A549 (cell line): ENCODE data around the gene TBX18. TPM values are rescaled to one million over a fixed set of nuclear protein-coding genes. Genes with fewer than 3 reads are reported as not detected.

ENCODE experiments used
- ATAC-seq, 2 experiments: fragments of 200-7000 bp in 1 of 2; fragments of >200 bp in 1 of 2; cut with Nextera tagmentation in 1 of 2; cut with Tn5 transposase in 1 of 2; 3 replicates each; pipeline versions ENCODE4 v1.8.0 to v1.9.1; 2018 to 2020; ENCODE audit warnings: mild to moderate bottlenecking in 1 of 2, moderate library complexity in 1 of 2
- CTCF ChIA-PET: fragments of 300-600 bp; sonication (Branson Sonifier 250); formaldehyde crosslinking; extraction: SDS; loops from one replicate; lab custom pipeline; 2021; ENCODE audit warnings: antibody characterized with exemption, inconsistent platforms; lab: Yijun Ruan, JAX
- POLR2A ChIA-PET: fragments of 350-600 bp; formaldehyde crosslinking; extraction: SDS; loops from one replicate; lab custom pipeline; 2021; ENCODE audit warnings: antibody characterized with exemption, inconsistent platforms; lab: Yijun Ruan, JAX
- DNase-seq, 2 experiments: peaks; one replicate each; pipeline versions ENCODE4 v3.0.0 to v3.0.0-alpha.2; 2011 to 2016; ENCODE audit warnings: low read depth in 1 of 2, low spot score in 1 of 2
- FAIRE-seq: peaks from 2 replicates; lab custom pipeline; 2011; peaks lifted over from hg19 to GRCh38; lab: Jason Lieb, UNC
- H3K27ac ChIP-seq, 2 experiments: fragments of >200 bp; sonication (Bioruptor Twin); formaldehyde crosslinking; 3 replicates each; pipeline ENCODE4 v1.5.1; 2016 to 2017
- H3K4me1 ChIP-seq: fragments of >200 bp; sonication (Bioruptor Twin); formaldehyde crosslinking; 3 replicates; pipeline ENCODE4 v1.6.1; 2016
- H3K4me2 ChIP-seq: fragments of >200 bp; sonication (Bioruptor Twin); formaldehyde crosslinking; 3 replicates; pipeline ENCODE4 v1.6.1; 2016
- H3K4me3 ChIP-seq: fragments of >200 bp; sonication (Bioruptor Twin); formaldehyde crosslinking; 3 replicates; pipeline ENCODE4 v1.5.1; 2016
- H3K9me3 ChIP-seq: fragments of >200 bp; sonication (Bioruptor Twin); formaldehyde crosslinking; 3 replicates; pipeline ENCODE4 v1.6.1; 2016
- BHLHE40 ChIP-seq: IDR thresholded peaks from 2 replicates; pipeline ENCODE4 v1.6.1; 2012; ENCODE audit warnings: low read depth, low read length, inconsistent platforms
- CBX8 ChIP-seq: fragments of 200-600 bp; sonication (generic); IDR thresholded peaks from 2 replicates; pipeline ENCODE4 v1.6.1; 2016
- CHD4 ChIP-seq: fragments of 200-600 bp; sonication (generic); IDR thresholded peaks from 2 replicates; pipeline ENCODE4 v1.6.1; 2016; ENCODE audit warnings: antibody characterized with exemption, mild to moderate bottlenecking, borderline replicate concordance
- EHF ChIP-seq: fragments of 250-450 bp; sonication (Bioruptor Pico); IDR thresholded peaks from 2 replicates; pipeline ENCODE4 v1.5.0; 2020; ENCODE audit warnings: mild to moderate bottlenecking
- EHMT2 ChIP-seq: fragments of 200-600 bp; sonication (generic); IDR thresholded peaks from 2 replicates; pipeline ENCODE4 v1.6.1; 2016; ENCODE audit warnings: antibody characterized with exemption, low read depth, mild to moderate bottlenecking, moderate library complexity
- ESRRA ChIP-seq: fragments of 150-350 bp; IDR thresholded peaks from 2 replicates; pipeline ENCODE4 v1.6.1; 2014; ENCODE audit warnings: mild to moderate bottlenecking, low read length, borderline replicate concordance
- FOSB ChIP-seq: fragments of 250-450 bp; sonication (Bioruptor Pico); IDR thresholded peaks from 2 replicates; pipeline ENCODE4 v1.5.0; 2020; ENCODE audit warnings: mild to moderate bottlenecking, moderate library complexity
- HEYL ChIP-seq: fragments of 250-450 bp; sonication (Bioruptor Pico); IDR thresholded peaks from 2 replicates; pipeline ENCODE4 v1.8.0; 2021; ENCODE audit warnings: mild to moderate bottlenecking, moderate library complexity
- JUNB ChIP-seq: fragments of >200 bp; sonication (Bioruptor Twin); formaldehyde crosslinking; IDR thresholded peaks from 2 replicates; pipeline ENCODE4 v1.6.1; 2016
- MYC ChIP-seq: IDR thresholded peaks from 2 replicates; pipeline ENCODE4 v1.6.1; 2012; ENCODE audit warnings: mild to moderate bottlenecking, inconsistent platforms, low read length, improper control_type of control experiment, borderline replicate concordance
- PHF8 ChIP-seq: fragments of 200-600 bp; sonication (generic); IDR thresholded peaks from 2 replicates; pipeline ENCODE4 v1.6.1; 2016; ENCODE audit warnings: low read depth, mild to moderate bottlenecking, antibody characterized with exemption, moderate library complexity, borderline replicate concordance
- POLR2A ChIP-seq: IDR thresholded peaks from 2 replicates; pipeline ENCODE4 v1.6.1; 2012; ENCODE audit warnings: mild to moderate bottlenecking, low read length
- RAD21 ChIP-seq, 2 experiments: fragments of >200 bp in 1 of 2; sonication (Bioruptor Twin) in 1 of 2; formaldehyde crosslinking in 1 of 2; IDR thresholded peaks in 1 of 2; conservative IDR thresholded peaks in 1 of 2; 2 replicates in 1 of 2; 3 replicates in 1 of 2; pipeline ENCODE4 v1.6.1; 2012 to 2018; ENCODE audit warnings: inconsistent platforms in 1 of 2
- RCOR1 ChIP-seq: fragments of 150-350 bp; IDR thresholded peaks from 2 replicates; pipeline ENCODE4 v1.6.1; 2014; ENCODE audit warnings: antibody characterized with exemption, low read length, low read depth
- RNF2 ChIP-seq: fragments of 200-600 bp; sonication (generic); IDR thresholded peaks from 2 replicates; pipeline ENCODE4 v1.6.1; 2016; ENCODE audit warnings: low read depth, mild to moderate bottlenecking, antibody characterized with exemption, moderate library complexity, borderline replicate concordance
- TFCP2L1 ChIP-seq: fragments of 250-450 bp; sonication (Bioruptor Pico); IDR thresholded peaks from 2 replicates; pipeline ENCODE4 v1.5.0; 2021; ENCODE audit warnings: mild to moderate bottlenecking
- TP53 ChIP-seq: fragments of 250-450 bp; sonication (Bioruptor Pico); IDR thresholded peaks from 2 replicates; pipeline ENCODE4 v1.5.0; 2021; ENCODE audit warnings: mild to moderate bottlenecking, moderate library complexity
- ZC3H11A ChIP-seq: fragments of 450-650 bp; IDR thresholded peaks from 2 replicates; pipeline ENCODE4 v1.6.1; 2014; ENCODE audit warnings: antibody characterized with exemption, mild to moderate bottlenecking
- ZFP36 ChIP-seq: fragments of 450-650 bp; IDR thresholded peaks from 2 replicates; pipeline ENCODE4 v1.6.1; 2014; ENCODE audit warnings: borderline replicate concordance; ENCODE audit not compliant: partially characterized antibody
- ZNF302 ChIP-seq: fragments of 250-450 bp; sonication (Bioruptor Pico); IDR thresholded peaks from 2 replicates; pipeline ENCODE4 v1.9.0; 2021; ENCODE audit warnings: inconsistent platforms, mild to moderate bottlenecking, moderate library complexity
- WGBS: methylation state at CpG from one replicate; pipeline ENCODE4 v1.1.6; 2017; ENCODE audit errors: missing lambda C conversion rate; 5-methylcytosine and 5-hydroxymethylcytosine counted together
- polyA plus RNA-seq, 4 experiments: library from polyadenylated mRNA; depleted of rRNA in 3 of 4; stranded (reverse); fragments of >200 nt; fragmentation: RNase III in 1 of 4; extraction: RNeasy Plus Mini Kit Qiagen cat#74134 plus additional on column Dnase treatment in 1 of 4; gene quantifications; 2 replicates in 3 of 4; 3 replicates in 1 of 4; pipeline ENCODE4 v1.2.3, GENCODE V29; 2011 to 2017
- TF ChIP-seq, protein P1 (sequence below): fragments of 250-450 bp; sonication (Bioruptor Pico); IDR thresholded peaks from 2 replicates; pipeline ENCODE4 v1.5.0; 2020; ENCODE audit warnings: low read depth, mild to moderate bottlenecking, moderate library complexity
- TF ChIP-seq, protein P2 (sequence below): IDR thresholded peaks from 2 replicates; pipeline ENCODE4 v1.6.1; 2012
- TF ChIP-seq, protein P3 (sequence below): fragments of >200 bp; sonication (Bioruptor Twin); formaldehyde crosslinking; IDR thresholded peaks from 2 replicates; pipeline ENCODE4 v1.6.1; 2016
- TF ChIP-seq, protein P4 (sequence below): fragments of >200 bp; sonication (Bioruptor Twin); formaldehyde crosslinking; IDR thresholded peaks from 3 replicates; pipeline ENCODE4 v1.5.1; 2016

Gene TBX18
- polyA plus RNA-seq, 2 of the 4 experiments (the other 2 are of a cell fraction), result 20.8 to 67.4 TPM

DNA sequence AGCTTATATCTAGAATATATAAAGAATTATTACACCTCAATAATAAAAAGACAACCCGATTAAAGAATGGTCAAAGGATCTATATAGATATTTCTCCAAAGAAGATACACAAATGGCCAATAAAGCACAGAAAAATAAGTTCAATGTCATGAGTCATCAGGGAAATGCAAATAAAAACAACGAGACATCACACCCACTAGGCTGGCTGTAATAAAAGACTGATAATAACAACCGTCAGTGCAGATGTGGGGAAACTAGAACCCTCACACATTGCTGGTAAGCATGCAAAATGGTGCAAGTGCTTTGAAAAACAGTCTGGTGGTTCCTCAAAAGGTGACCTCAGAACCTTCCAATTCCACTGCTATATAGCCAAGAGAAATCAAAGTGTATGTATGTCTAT, 33.0 kb downstream of the TBX18 start:
- ChIA-PET POLR2A (no interaction called here), CTCF (interaction anchor here (0.6 kb wide), 1 partner anchor 682 kb away, joined by 3 read pairs; no protein-coding TSS in a partner anchor)
- no peak overlapping the region for H3K4me3 ChIP-seq
- H3K27ac ChIP-seq, result no peak overlapping the region
- H3K4me2 ChIP-seq, result no peak overlapping the region
- no peak for DNase-seq
- no peak for FAIRE-seq
- TF ChIP-seq ZFP36 (no peak), RAD21 (conservative IDR thresholded peaks at IDR 0.05 in 1 of 2, IDR thresholded peaks at IDR 0.05 in 1 of 2) (no peak), POLR2A (no peak), FOSB (no peak), PHF8 (no peak), EHMT2 (no peak), ESRRA (no peak), HEYL (CRISPR knock-in tag) (no peak), ZNF302 (CRISPR knock-in tag) (no peak), TFCP2L1 (CRISPR knock-in tag) (no peak), TP53 (CRISPR knock-in tag) (no peak), RNF2 (no peak), MYC (no peak), JUNB (no peak)
- TF ChIP-seq, protein P1, sequence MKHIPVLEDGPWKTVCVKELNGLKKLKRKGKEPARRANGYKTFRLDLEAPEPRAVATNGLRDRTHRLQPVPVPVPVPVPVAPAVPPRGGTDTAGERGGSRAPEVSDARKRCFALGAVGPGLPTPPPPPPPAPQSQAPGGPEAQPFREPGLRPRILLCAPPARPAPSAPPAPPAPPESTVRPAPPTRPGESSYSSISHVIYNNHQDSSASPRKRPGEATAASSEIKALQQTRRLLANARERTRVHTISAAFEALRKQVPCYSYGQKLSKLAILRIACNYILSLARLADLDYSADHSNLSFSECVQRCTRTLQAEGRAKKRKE (CRISPR knock-in tag), result no peak
- TF ChIP-seq, protein P2, sequence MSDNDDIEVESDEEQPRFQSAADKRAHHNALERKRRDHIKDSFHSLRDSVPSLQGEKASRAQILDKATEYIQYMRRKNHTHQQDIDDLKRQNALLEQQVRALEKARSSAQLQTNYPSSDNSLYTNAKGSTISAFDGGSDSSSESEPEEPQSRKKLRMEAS, result no peak
- TF ChIP-seq, protein P3, sequence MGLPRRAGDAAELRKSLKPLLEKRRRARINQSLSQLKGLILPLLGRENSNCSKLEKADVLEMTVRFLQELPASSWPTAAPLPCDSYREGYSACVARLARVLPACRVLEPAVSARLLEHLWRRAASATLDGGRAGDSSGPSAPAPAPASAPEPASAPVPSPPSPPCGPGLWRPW, result no peak
- no peaks in the 10 kb centered on the region for H3K9me3 ChIP-seq
- no peak for ATAC-seq
- 59% methylated on average over 3 of the region's 3 CpGs for WGBS
- 0 out of 3 replicates have a peak, but pooled peaks cover 3% of the 10 kb centered on the region for H3K4me1 ChIP-seq

DNA sequence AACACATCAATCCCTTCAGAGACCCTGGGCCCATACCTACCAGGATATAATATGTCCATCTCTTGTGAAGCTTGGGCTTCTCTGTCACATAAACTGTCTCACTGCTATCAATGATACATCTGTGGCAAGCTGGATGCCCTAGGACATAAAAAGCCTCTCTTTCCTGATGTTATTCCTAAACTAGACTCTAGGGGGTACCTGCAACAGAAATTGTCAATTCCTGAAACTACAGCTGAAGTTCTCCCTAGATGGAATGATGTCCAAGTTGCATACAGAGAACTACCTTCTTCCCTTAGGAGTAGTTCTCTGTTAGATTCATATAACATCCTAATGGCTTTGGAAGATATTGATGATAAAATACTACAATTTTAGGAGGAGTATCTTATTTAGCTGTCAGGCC, 35.8 kb downstream of the TBX18 start:
- ChIA-PET POLR2A (interaction anchor here (1.0 kb wide), 1 partner anchor 45 kb away, joined by 3 read pairs; no protein-coding TSS in a partner anchor), CTCF (interaction anchor here (0.6 to 1.3 kb wide), 4 partner anchors 14 to 306 kb away, joined by 3 to 5 read pairs (median 4); no protein-coding TSS in a partner anchor)
- Histone ChIP-seq H3K9me3 (no peaks in the 10 kb centered on the region), H3K27ac (no peak overlapping the region), H3K4me3 (no peak overlapping the region), H3K4me2 (no peak overlapping the region), H3K4me1 (0 out of 3 replicates have a peak, but pooled peaks cover 3% of the 10 kb centered on the region)
- FAIRE-seq (no peak), ATAC-seq (peak; percentile 77 to 80; a peak in 5 of 6 replicates), DNase-seq (peak; percentile 10 to 54)
- TF ChIP-seq RAD21 (conservative IDR thresholded peaks at IDR 0.05 in 1 of 2, IDR thresholded peaks at IDR 0.05 in 1 of 2), result peak; percentile 12 to 35; a peak in 2 of 5 replicates
- no peak for TF ChIP-seq RCOR1
- TF ChIP-seq, protein P2, result no peak
- TF ChIP-seq, protein P4, sequence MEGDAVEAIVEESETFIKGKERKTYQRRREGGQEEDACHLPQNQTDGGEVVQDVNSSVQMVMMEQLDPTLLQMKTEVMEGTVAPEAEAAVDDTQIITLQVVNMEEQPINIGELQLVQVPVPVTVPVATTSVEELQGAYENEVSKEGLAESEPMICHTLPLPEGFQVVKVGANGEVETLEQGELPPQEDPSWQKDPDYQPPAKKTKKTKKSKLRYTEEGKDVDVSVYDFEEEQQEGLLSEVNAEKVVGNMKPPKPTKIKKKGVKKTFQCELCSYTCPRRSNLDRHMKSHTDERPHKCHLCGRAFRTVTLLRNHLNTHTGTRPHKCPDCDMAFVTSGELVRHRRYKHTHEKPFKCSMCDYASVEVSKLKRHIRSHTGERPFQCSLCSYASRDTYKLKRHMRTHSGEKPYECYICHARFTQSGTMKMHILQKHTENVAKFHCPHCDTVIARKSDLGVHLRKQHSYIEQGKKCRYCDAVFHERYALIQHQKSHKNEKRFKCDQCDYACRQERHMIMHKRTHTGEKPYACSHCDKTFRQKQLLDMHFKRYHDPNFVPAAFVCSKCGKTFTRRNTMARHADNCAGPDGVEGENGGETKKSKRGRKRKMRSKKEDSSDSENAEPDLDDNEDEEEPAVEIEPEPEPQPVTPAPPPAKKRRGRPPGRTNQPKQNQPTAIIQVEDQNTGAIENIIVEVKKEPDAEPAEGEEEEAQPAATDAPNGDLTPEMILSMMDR, result no peak
- no peak for TF ChIP-seq CHD4
- no peak for TF ChIP-seq EHF (CRISPR knock-in tag)

DNA sequence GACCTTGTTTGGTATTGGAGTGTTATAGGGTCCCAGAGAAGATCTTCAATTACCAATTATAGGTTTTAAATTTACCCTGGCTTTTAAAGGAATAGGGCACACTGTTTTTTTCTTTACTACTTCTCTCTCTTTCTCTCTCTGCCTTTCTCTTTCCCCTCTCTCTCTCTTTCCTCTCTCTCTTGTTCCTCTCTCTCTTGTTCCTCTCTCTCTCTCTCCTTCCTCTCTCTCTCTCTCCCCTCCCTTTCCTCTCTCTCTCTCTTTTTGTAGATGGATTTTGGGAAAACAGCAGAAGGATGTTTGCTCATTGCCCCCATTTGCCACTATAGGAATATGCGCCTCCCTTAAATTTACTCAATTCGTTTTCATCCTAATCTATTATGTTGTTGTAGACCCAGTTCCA, 45.2 kb downstream of the TBX18 start:
- ChIA-PET CTCF (interaction anchor here (0.8 to 1.3 kb wide), 2 partner anchors 43 to 58 kb away, joined by 3 read pairs; no protein-coding TSS in a partner anchor), POLR2A (no interaction called here)
- Histone ChIP-seq H3K27ac (no peak overlapping the region), H3K9me3 (no peaks in the 10 kb centered on the region), H3K4me1 (no peaks in the 10 kb centered on the region)
- no peak for DNase-seq
- 100% methylated on average over 2 of the region's 2 CpGs for WGBS
- no peak for ATAC-seq
- no peak for TF ChIP-seq ZC3H11A
- no peak for TF ChIP-seq BHLHE40
- TF ChIP-seq CBX8, result no peak
- TF ChIP-seq, all 56 proteins: peak for 0
- H3K4me3 ChIP-seq, result no peak overlapping the region
- H3K4me2 ChIP-seq, result no peak overlapping the region
- FAIRE-seq, result no peak
